ENCODE measurements around the gene CD84.
"Not testable (repeated sequence)": the region's sequence is repeated elsewhere in the genome, so short reads cannot be mapped to it uniquely, and the experiment has no call there.

CD84 gene

GRCh38 chr1:160500321-160500990 is 78.8 kb downstream of the CD84 start:
- Histone ChIP-seq H3K27me3 (no peaks in the 10 kb centered on the region), H3K4me3 (ENCODE audit: low read depth in 1 of 2, low read length in 1 of 2) (no peak overlapping the region), H3K36me3 (no peaks in the 10 kb centered on the region), H3K27ac (no peak overlapping the region), H3K4me1 (ENCODE audit: control insufficient read depth in 1 of 2, insufficient read depth in 1 of 2, low read depth in 1 of 2, low read length in 1 of 2) (no peaks in the 10 kb centered on the region), H3K9me3 (no peaks in the 10 kb centered on the region)
- TF ChIP-seq, protein P1, sequence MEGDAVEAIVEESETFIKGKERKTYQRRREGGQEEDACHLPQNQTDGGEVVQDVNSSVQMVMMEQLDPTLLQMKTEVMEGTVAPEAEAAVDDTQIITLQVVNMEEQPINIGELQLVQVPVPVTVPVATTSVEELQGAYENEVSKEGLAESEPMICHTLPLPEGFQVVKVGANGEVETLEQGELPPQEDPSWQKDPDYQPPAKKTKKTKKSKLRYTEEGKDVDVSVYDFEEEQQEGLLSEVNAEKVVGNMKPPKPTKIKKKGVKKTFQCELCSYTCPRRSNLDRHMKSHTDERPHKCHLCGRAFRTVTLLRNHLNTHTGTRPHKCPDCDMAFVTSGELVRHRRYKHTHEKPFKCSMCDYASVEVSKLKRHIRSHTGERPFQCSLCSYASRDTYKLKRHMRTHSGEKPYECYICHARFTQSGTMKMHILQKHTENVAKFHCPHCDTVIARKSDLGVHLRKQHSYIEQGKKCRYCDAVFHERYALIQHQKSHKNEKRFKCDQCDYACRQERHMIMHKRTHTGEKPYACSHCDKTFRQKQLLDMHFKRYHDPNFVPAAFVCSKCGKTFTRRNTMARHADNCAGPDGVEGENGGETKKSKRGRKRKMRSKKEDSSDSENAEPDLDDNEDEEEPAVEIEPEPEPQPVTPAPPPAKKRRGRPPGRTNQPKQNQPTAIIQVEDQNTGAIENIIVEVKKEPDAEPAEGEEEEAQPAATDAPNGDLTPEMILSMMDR (IDR thresholded peaks at IDR 0.05): no peak

GRCh38 chr1:160499631-160500030 is 79.7 kb downstream of the CD84 start:
- Histone ChIP-seq H3K9me3 (no peaks in the 10 kb centered on the region), H3K4me1 (ENCODE audit: control insufficient read depth in 1 of 2, insufficient read depth in 1 of 2, low read depth in 1 of 2, low read length in 1 of 2) (no peaks in the 10 kb centered on the region), H3K36me3 (no peaks in the 10 kb centered on the region), H3K27me3 (no peaks in the 10 kb centered on the region), H3K4me3 (ENCODE audit: low read depth in 1 of 2, low read length in 1 of 2) (no peak overlapping the region), H3K27ac (no peak overlapping the region)
- TF ChIP-seq, protein P1 (IDR thresholded peaks at IDR 0.05): no peak

GRCh38 chr1:160498301-160499065 is 80.8 kb downstream of the CD84 start:
- not testable (repeated sequence) for H3K27ac ChIP-seq

DNA sequence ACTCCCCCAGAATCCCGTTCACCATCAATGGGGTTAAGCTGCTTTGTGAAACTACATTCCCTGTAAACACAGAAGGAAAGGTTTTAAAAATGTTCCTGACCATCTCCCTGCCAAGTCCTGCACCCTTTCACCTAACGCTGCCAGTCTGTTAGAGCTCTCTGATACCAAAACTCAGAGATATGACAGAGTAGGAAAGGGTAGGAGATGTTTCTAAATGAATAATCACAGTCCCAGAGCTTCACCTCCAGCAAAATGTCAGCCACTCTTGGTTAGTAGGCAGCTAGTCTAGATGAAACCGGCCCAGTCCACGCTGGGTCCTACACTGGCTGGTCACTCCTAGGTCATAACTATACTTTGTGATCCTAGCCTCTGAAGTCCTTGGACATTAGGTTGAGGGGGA is 83.0 kb downstream of the CD84 start:
- no peaks in the 10 kb centered on the region for H3K9me3 ChIP-seq
- no peak overlapping the region for H3K27ac ChIP-seq
- TF ChIP-seq, protein P1 (IDR thresholded peaks at IDR 0.05): no peak
- H3K4me3 ChIP-seq (ENCODE audit: low read depth in 1 of 2, low read length in 1 of 2): no peak overlapping the region
- H3K27me3 ChIP-seq: no peaks in the 10 kb centered on the region
- H3K36me3 ChIP-seq: no peaks in the 10 kb centered on the region
- H3K4me1 ChIP-seq (ENCODE audit: control insufficient read depth in 1 of 2, insufficient read depth in 1 of 2, low read depth in 1 of 2, low read length in 1 of 2): no peaks in the 10 kb centered on the region

More at GRCh38 chr1:160498301-160499065, 80.8 kb downstream of the CD84 start:
- H3K4me3 ChIP-seq (ENCODE audit: low read depth in 1 of 2, low read length in 1 of 2); H3K4me1 ChIP-seq (ENCODE audit: control insufficient read depth in 1 of 2, insufficient read depth in 1 of 2, low read depth in 1 of 2, low read length in 1 of 2); H3K27me3 ChIP-seq; H3K9me3 ChIP-seq; H3K36me3 ChIP-seq: not testable (repeated sequence)

- Histone ChIP-seq H3K4me1 (ENCODE audit: control insufficient read depth in 1 of 2, insufficient read depth in 1 of 2, low read depth in 1 of 2, low read length in 1 of 2) (no peaks in the 10 kb centered on the region), H3K27me3 (no peaks in the 10 kb centered on the region), H3K36me3 (no peaks in the 10 kb centered on the region), H3K9me3 (no peaks in the 10 kb centered on the region), H3K27ac (no peak overlapping the region), H3K4me3 (ENCODE audit: low read depth in 1 of 2, low read length in 1 of 2) (no peak overlapping the region)
- TF ChIP-seq, protein P1 (IDR thresholded peaks at IDR 0.05): no peak
Measured at GRCh38 chr1:160494620-160495019, 84.7 kb downstream of the CD84 start.

DNA sequence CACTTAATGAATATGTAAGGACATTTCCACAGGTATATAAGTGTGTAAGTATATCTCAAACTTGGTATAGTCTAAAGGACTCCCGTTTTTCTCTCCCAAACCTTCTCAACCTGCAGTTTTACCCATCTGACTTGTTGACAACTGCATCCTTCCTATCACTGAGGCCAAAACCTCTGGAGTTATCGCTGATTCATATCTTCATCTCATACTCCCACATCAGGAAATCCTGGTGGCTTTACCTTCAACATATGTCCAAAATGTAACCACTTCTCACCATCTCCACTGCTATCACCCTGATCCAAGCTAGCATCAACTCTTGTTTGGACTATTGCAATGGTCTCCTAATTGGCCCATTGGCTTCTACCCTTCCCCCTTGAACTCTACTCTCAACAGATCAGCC is 86.7 kb downstream of the CD84 start:
- Histone ChIP-seq H3K27me3 (no peaks in the 10 kb centered on the region), H3K4me1 (ENCODE audit: control insufficient read depth in 1 of 2, insufficient read depth in 1 of 2, low read depth in 1 of 2, low read length in 1 of 2) (no peaks in the 10 kb centered on the region), H3K9me3 (no peaks in the 10 kb centered on the region), H3K4me3 (ENCODE audit: low read depth in 1 of 2, low read length in 1 of 2) (no peak overlapping the region), H3K27ac (no peak overlapping the region), H3K36me3 (no peaks in the 10 kb centered on the region)
- TF ChIP-seq, protein P1 (IDR thresholded peaks at IDR 0.05): no peak

Measured in neutrophil (primary cell).